Measurements from ENCODE around the gene CST1. TPM values are rescaled to one million over a fixed set of nuclear protein-coding genes. Genes with fewer than 3 reads are reported as not detected.
"Not testable (repeated sequence)": the region's sequence is repeated elsewhere in the genome, so short reads cannot be mapped to it uniquely, and the experiment has no call there.

The CST1 gene
- total RNA-seq, 1 donor from 2014 or later, result not detected

GRCh38 chr20:23782366-23782983 is 31.7 kb upstream of the CST1 start:
- Histone ChIP-seq H3K4me1 (no peaks in the 10 kb centered on the region), H3K9me3 (no peaks in the 10 kb centered on the region), H3K36me3 (no peaks in the 10 kb centered on the region), H3K27ac (no peak overlapping the region), H3K27me3 (ENCODE audit: low read depth) (no peaks in the 10 kb centered on the region), H3K4me3 (no peak overlapping the region)
- no peak for DNase-seq
- TF ChIP-seq, protein P1, sequence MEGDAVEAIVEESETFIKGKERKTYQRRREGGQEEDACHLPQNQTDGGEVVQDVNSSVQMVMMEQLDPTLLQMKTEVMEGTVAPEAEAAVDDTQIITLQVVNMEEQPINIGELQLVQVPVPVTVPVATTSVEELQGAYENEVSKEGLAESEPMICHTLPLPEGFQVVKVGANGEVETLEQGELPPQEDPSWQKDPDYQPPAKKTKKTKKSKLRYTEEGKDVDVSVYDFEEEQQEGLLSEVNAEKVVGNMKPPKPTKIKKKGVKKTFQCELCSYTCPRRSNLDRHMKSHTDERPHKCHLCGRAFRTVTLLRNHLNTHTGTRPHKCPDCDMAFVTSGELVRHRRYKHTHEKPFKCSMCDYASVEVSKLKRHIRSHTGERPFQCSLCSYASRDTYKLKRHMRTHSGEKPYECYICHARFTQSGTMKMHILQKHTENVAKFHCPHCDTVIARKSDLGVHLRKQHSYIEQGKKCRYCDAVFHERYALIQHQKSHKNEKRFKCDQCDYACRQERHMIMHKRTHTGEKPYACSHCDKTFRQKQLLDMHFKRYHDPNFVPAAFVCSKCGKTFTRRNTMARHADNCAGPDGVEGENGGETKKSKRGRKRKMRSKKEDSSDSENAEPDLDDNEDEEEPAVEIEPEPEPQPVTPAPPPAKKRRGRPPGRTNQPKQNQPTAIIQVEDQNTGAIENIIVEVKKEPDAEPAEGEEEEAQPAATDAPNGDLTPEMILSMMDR (IDR thresholded peaks at IDR 0.05), result peak; percentile 55
- intact Hi-C loops (cut with DNase I), result no loop called here
- ATAC-seq, result peak; percentile 80 to 84

- H3K27me3 ChIP-seq (ENCODE audit: low read depth); intact Hi-C loops (cut with DNase I): not testable (repeated sequence)
These were observed 27.9 kb upstream of the CST1 start for GRCh38 chr20:23778676-23779075.

GRCh38 chr20:23777380-23777779 is 26.6 kb upstream of the CST1 start:
- H3K9me3 ChIP-seq; H3K27me3 ChIP-seq (ENCODE audit: low read depth); H3K27ac ChIP-seq; H3K36me3 ChIP-seq; H3K4me1 ChIP-seq; intact Hi-C loops (cut with DNase I); DNase-seq; ATAC-seq; H3K4me3 ChIP-seq: not testable (repeated sequence)

More at GRCh38 chr20:23778676-23779075, 27.9 kb upstream of the CST1 start:
- not testable (repeated sequence) for DNase-seq, H3K4me1 ChIP-seq, H3K9me3 ChIP-seq, H3K36me3 ChIP-seq, H3K27ac ChIP-seq, H3K4me3 ChIP-seq, ATAC-seq

DNA sequence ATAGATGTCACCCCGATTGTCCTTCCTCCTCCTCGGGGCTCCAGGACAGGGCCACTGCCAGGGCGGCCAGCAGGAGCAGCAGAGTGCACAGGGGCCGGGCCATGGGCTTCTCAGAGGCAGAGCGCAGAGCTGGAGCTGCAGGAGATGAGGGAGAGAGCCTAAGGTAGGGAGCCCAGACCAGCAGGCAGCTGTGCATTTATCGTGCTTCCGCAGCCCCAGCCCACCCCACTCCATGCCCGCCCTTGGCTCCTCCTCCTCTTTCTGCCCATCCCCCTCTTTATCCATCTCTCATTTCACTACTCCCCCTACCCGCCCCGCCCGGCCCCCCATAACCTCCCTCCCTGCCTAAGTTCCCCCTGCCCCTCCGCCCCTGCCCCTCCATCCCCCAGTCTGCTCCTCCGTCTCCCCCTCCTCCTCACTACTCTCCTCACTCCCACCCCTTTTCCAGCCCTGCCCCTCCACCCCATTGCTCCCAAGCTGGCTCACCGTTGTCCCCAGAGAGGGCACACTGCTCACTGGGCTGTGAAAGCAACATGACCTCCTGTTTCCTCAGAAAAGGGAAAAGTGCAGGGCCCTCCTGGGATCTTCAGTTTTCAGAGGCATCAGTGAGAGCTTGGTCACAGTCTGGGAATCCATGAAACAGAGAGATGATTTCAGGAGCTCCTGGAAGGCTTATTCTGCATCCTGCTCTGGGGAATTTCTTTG is 25.5 kb upstream of the CST1 start:
- no peak overlapping the region for H3K27ac ChIP-seq
- no peaks in the 10 kb centered on the region for H3K4me1 ChIP-seq
- intact Hi-C loops (cut with DNase I), result no loop called here
- H3K9me3 ChIP-seq, result no peaks in the 10 kb centered on the region
- ATAC-seq, result no peak
- no peak overlapping the region for H3K4me3 ChIP-seq
- TF ChIP-seq, protein P1 (IDR thresholded peaks at IDR 0.05), result no peak
- DNase-seq, result no peak
- H3K36me3 ChIP-seq, result no peaks in the 10 kb centered on the region
- no peaks in the 10 kb centered on the region for H3K27me3 ChIP-seq (ENCODE audit: low read depth)

GRCh38 chr20:23774081-23774480 is 23.3 kb upstream of the CST1 start:
- Histone ChIP-seq H3K4me3 (no peak overlapping the region), H3K27me3 (ENCODE audit: low read depth) (no peaks in the 10 kb centered on the region), H3K4me1 (no peaks in the 10 kb centered on the region), H3K36me3 (no peaks in the 10 kb centered on the region), H3K27ac (no peak overlapping the region), H3K9me3 (no peaks in the 10 kb centered on the region)
- ATAC-seq (no peak), DNase-seq (no peak)
- intact Hi-C loops (cut with DNase I), result no loop called here
- TF ChIP-seq, protein P1 (IDR thresholded peaks at IDR 0.05), result no peak

- Histone ChIP-seq H3K27ac (no peak overlapping the region), H3K36me3 (no peaks in the 10 kb centered on the region), H3K9me3 (no peaks in the 10 kb centered on the region), H3K4me1 (no peaks in the 10 kb centered on the region), H3K27me3 (ENCODE audit: low read depth) (no peaks in the 10 kb centered on the region), H3K4me3 (no peak overlapping the region)
- ATAC-seq (no peak), DNase-seq (no peak)
- intact Hi-C loops (cut with DNase I), result no loop called here
- TF ChIP-seq, protein P1 (IDR thresholded peaks at IDR 0.05), result no peak
These were observed 22.8 kb upstream of the CST1 start for GRCh38 chr20:23773579-23773978.

All from lower lobe of right lung (tissue), 2 donors.